Loucy (cell line): ENCODE measurements around the gene PKP1.

Source experiments
- H2AFZ ChIP-seq: fragments of 200-600 bp; sonication (generic); 2 replicates; pipeline ENCODE4 v1.6.0; 2016; ENCODE audit warnings: antibody characterized with exemption, mild to moderate bottlenecking, low read length, moderate library complexity
- H3F3A ChIP-seq: fragments of 200-600 bp; 2 replicates; pipeline ENCODE4 v1.6.0; 2016; ENCODE audit warnings: antibody characterized with exemption, low read depth, mild to moderate bottlenecking
- H3K27me3 ChIP-seq: fragments of 200-600 bp; sonication (generic); 2 replicates; pipeline ENCODE4 v1.6.1; 2014; ENCODE audit warnings: low read length, mild to moderate bottlenecking; ENCODE audit not compliant: insufficient read depth, poor library complexity, severe bottlenecking
- H3K36me3 ChIP-seq: fragments of 200-600 bp; sonication (generic); 2 replicates; pipeline ENCODE4 v1.6.1; 2016; ENCODE audit warnings: low read length; ENCODE audit not compliant: insufficient read depth
- H3K4me1 ChIP-seq: fragments of 200-600 bp; sonication (generic); 2 replicates; pipeline ENCODE4 v1.5.1; 2014; ENCODE audit warnings: low read length, mild to moderate bottlenecking; ENCODE audit not compliant: insufficient read depth, poor library complexity, severe bottlenecking
- H3K4me2 ChIP-seq: fragments of 200-600 bp; sonication (generic); 2 replicates; pipeline ENCODE4 v1.6.0; 2014; ENCODE audit warnings: antibody characterized with exemption, low read length, low read depth, mild to moderate bottlenecking; ENCODE audit not compliant: poor library complexity, severe bottlenecking
- H3K4me3 ChIP-seq: fragments of 200-600 bp; sonication (generic); 2 replicates; pipeline ENCODE4 v1.5.1; 2014; ENCODE audit warnings: low read length, mild to moderate bottlenecking, mixed read lengths; ENCODE audit not compliant: poor library complexity, severe bottlenecking
- H3K79me2 ChIP-seq: fragments of 200-600 bp; sonication (generic); 2 replicates; pipeline ENCODE4 v1.6.1; 2014; ENCODE audit warnings: low read length; ENCODE audit not compliant: insufficient read depth
- H3K9ac ChIP-seq: fragments of 200-600 bp; sonication (generic); 2 replicates; pipeline ENCODE4 v1.6.0; 2014; ENCODE audit warnings: mild to moderate bottlenecking, low read depth, low read length, moderate library complexity; ENCODE audit not compliant: poor library complexity, severe bottlenecking
- H3K9me2 ChIP-seq: fragments of 200-600 bp; sonication (generic); replicated peaks from 2 replicates; pipeline ENCODE4 v1.6.1; 2016; ENCODE audit warnings: low read depth, low read length, mixed read lengths
- H3K9me3 ChIP-seq: fragments of 200-600 bp; sonication (generic); 2 replicates; pipeline ENCODE4 v1.6.1; 2014; ENCODE audit warnings: mild to moderate bottlenecking, antibody characterized with exemption, low read length, low read depth; ENCODE audit not compliant: insufficient read depth
- H4K20me1 ChIP-seq: fragments of 200-600 bp; sonication (generic); 2 replicates; pipeline ENCODE4 v1.6.0; 2014; ENCODE audit warnings: antibody characterized with exemption, low read length, mild to moderate bottlenecking; ENCODE audit not compliant: insufficient read depth, poor library complexity, severe bottlenecking
- CTCF ChIP-seq: fragments of 200-600 bp; sonication (generic); conservative IDR thresholded peaks from 2 replicates; pipeline ENCODE4 v1.5.1; 2014; ENCODE audit warnings: mild to moderate bottlenecking, antibody characterized with exemption, low read length
- EZH2phosphoT487 ChIP-seq: fragments of 200-600 bp; IDR thresholded peaks from 2 replicates; pipeline ENCODE4 v1.6.1; 2018; ENCODE audit warnings: antibody characterized with exemption, mild to moderate bottlenecking, moderate library complexity, borderline replicate concordance

Gene PKP1

GRCh38 chr1:201335174-201335870, 52.0 kb downstream of the PKP1 start:
- H3K9ac ChIP-seq, result no peak overlapping the region

DNA sequence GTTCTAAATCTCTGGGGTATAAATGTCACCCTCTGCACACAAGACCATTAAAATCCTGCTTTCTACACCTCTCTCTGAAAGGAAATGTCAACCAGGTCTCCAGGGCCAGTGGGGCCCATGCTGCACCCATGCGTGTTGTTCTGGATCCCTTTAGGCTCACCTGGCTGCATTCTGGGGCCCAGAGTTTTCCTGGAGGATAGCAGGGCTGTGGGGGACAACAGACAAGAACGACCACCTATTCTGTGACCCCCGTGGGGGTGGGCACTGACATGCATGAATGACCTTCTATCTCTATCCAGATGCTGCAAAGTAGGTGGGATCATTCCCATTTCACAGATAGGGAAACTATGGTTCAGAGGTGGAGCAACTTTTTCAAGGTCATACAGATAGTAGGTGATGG, 52.6 kb downstream of the PKP1 start:
- H3K9me2 ChIP-seq, result no peaks in the 10 kb centered on the region
- H3F3A ChIP-seq, result no peaks in the 10 kb centered on the region
- no peak overlapping the region for H3K4me2 ChIP-seq
- no peaks in the 10 kb centered on the region for H3K4me1 ChIP-seq
- no peak overlapping the region for H3K9ac ChIP-seq
- H3K9me3 ChIP-seq, result no peaks in the 10 kb centered on the region
- TF ChIP-seq CTCF (no peak), EZH2phosphoT487 (no peak)
- no peaks in the 10 kb centered on the region for H3K79me2 ChIP-seq
- no peaks in the 10 kb centered on the region for H4K20me1 ChIP-seq
- no peak overlapping the region for H3K4me3 ChIP-seq
- no peaks in the 10 kb centered on the region for H3K36me3 ChIP-seq
- no peaks in the 10 kb centered on the region for H3K27me3 ChIP-seq
- no peak overlapping the region for H2AFZ ChIP-seq

More at GRCh38 chr1:201335174-201335870, 52.0 kb downstream of the PKP1 start:
- Histone ChIP-seq H3K79me2 (no peaks in the 10 kb centered on the region), H4K20me1 (no peaks in the 10 kb centered on the region), H3K36me3 (no peaks in the 10 kb centered on the region), H3K4me1 (no peaks in the 10 kb centered on the region), H3K9me3 (no peaks in the 10 kb centered on the region), H3F3A (no peaks in the 10 kb centered on the region), H3K4me3 (no peak overlapping the region), H3K9me2 (no peaks in the 10 kb centered on the region), H3K27me3 (no peaks in the 10 kb centered on the region), H2AFZ (no peak overlapping the region), H3K4me2 (no peak overlapping the region)
- no peak for TF ChIP-seq EZH2phosphoT487
- TF ChIP-seq CTCF, result no peak

DNA sequence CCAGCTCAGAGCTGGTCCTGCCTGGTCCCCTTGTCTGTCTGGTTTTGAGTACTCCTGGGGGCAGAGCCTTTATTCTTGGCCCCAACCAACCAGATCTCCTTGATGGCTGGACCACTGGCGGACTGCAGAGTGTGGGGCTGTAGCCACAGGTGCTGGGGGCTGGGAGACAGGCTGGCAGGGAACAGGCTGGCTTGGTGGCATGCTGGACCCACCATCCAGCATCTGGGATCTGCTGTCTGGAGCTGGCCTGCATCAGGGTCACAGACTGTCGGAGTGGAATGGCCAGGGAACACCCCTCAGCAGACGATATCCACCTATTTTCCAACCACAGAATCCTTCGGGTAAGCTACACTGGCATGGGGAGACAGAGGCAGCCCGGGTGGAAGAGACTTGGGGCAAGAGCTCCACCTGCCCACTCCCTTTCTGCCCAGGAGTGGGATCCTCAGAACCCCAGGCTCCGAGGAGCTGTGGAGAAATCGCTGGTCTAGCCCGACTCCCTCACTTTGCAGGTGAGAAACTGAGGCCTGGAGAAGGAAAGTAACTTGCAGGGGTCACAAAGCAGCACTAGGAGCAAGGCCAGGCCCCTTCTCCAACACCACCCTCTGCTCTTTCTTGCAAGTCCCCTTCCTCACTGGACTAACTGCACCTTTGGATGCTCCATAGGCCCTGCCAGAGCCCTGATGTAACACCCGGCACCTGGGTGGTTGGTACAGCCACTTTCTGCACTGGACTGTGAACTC, 53.6 kb downstream of the PKP1 start:
- H3K4me1 ChIP-seq, result no peaks in the 10 kb centered on the region
- H3K79me2 ChIP-seq, result no peaks in the 10 kb centered on the region
- peaks cover 2% of the 10 kb centered on the region for H3K27me3 ChIP-seq
- no peaks in the 10 kb centered on the region for H3K36me3 ChIP-seq
- H3K4me3 ChIP-seq, result no peak overlapping the region
- TF ChIP-seq EZH2phosphoT487 (no peak), CTCF (no peak)
- no peaks in the 10 kb centered on the region for H3K9me3 ChIP-seq
- no peak overlapping the region for H3K9ac ChIP-seq
- H3K9me2 ChIP-seq, result no peaks in the 10 kb centered on the region
- H3K4me2 ChIP-seq, result no peak overlapping the region
- no peak overlapping the region for H2AFZ ChIP-seq
- H4K20me1 ChIP-seq, result no peaks in the 10 kb centered on the region
- H3F3A ChIP-seq, result no peaks in the 10 kb centered on the region
